GM19025 (cell line): Measurements from ENCODE around the gene WBP2NL.
A peak's percentile ranks its signal among the peaks of the same experiment; 100 is the strongest.
"Not testable (repeated sequence)": the region's sequence is repeated elsewhere in the genome, so short reads cannot be mapped to it uniquely, and the experiment has no call there.

ENCODE experiments used
- ATAC-seq: cut with Tn5 transposase; IDR thresholded peaks from one replicate; pipeline ENCODE4 v1.9.1; 2021; ENCODE audit warnings: mild to moderate bottlenecking, low read depth, moderate library complexity; ENCODE audit not compliant: unreplicated experiment

Gene WBP2NL

GRCh38 chr22:41998361-41999261 lies at the start of gene WBP2NL:
Gene WBP2NL (plus strand): TSS chr22:41998788. CDS start chr22:41998819, 31 bp downstream.
- peak; percentile 81 for ATAC-seq

GRCh38 chr22:41948928-41949296 lies 49.7 kb upstream of the WBP2NL start:
- ATAC-seq = not testable (repeated sequence)

GRCh38 chr22:41949297-41949965 lies 49.2 kb upstream of the WBP2NL start:
- peak; percentile 25 for ATAC-seq

GRCh38 chr22:41951898-41952474 lies 46.6 kb upstream of the WBP2NL start, which contains the start of gene SMIM45:
Gene SMIM45 (plus strand): TSS chr22:41952150.
- no peak for ATAC-seq

- ATAC-seq = no peak
Observed at GRCh38 chr22:41952713-41953112, 45.9 kb upstream of the WBP2NL start.

GRCh38 chr22:41957941-41958556 lies 40.5 kb upstream of the WBP2NL start:
- ATAC-seq = no peak

- ATAC-seq = no peak
Observed at GRCh38 chr22:41963453-41964111, 35.0 kb upstream of the WBP2NL start.

- ATAC-seq = no peak
Observed at GRCh38 chr22:41964112-41964491, 34.5 kb upstream of the WBP2NL start.

GRCh38 chr22:41966225-41966606 lies 32.4 kb upstream of the WBP2NL start:
- ATAC-seq = no peak

- no peak for ATAC-seq
Observed at GRCh38 chr22:41966607-41967240, 31.9 kb upstream of the WBP2NL start.

- no peak for ATAC-seq
Observed at GRCh38 chr22:41968601-41969000, 30.0 kb upstream of the WBP2NL start.

- ATAC-seq = no peak
Observed at GRCh38 chr22:41969110-41969646, 29.4 kb upstream of the WBP2NL start, which contains the start of gene SEPTIN3. Gene SEPTIN3 (plus strand): TSS chr22:41969443. CDS start chr22:41971493, 2,050 bp downstream.

GRCh38 chr22:41970601-41971000 lies 28.0 kb upstream of the WBP2NL start:
- ATAC-seq = no peak

GRCh38 chr22:41971431-41971830 lies 27.2 kb upstream of the WBP2NL start:
- ATAC-seq = no peak

GRCh38 chr22:41974691-41975290 lies 23.8 kb upstream of the WBP2NL start:
- ATAC-seq = no peak

GRCh38 chr22:41975299-41976069 lies 23.1 kb upstream of the WBP2NL start:
- no peak for ATAC-seq

- no peak for ATAC-seq
Observed at GRCh38 chr22:41976070-41976901, 22.3 kb upstream of the WBP2NL start.
